Astrocyte (in vitro differentiated cells and primary cell): ENCODE measurements around the gene NOXO1. TPM values are rescaled to one million over a fixed set of nuclear protein-coding genes. Genes with fewer than 3 reads are reported as not detected.

ENCODE experiments used
- DNase-seq: peaks from one replicate; pipeline ENCODE4 v3.0.0-alpha.2; 2010; ENCODE audit warnings: low read depth
- FAIRE-seq: peaks from 2 replicates; lab custom pipeline; 2011; peaks lifted over from hg19 to GRCh38; lab: Jason Lieb, UNC
- H2AFZ ChIP-seq: 2 replicates; pipeline ENCODE4 v1.6.0; 2012; ENCODE audit warnings: low read depth, low read length, inconsistent platforms
- H3K27ac ChIP-seq: 2 replicates; pipeline ENCODE4 v1.5.1; 2011; ENCODE audit warnings: low read depth, low read length, inconsistent platforms
- H3K27me3 ChIP-seq: 2 replicates; pipeline ENCODE4 v1.6.0; 2011; ENCODE audit warnings: low read length, inconsistent platforms; ENCODE audit not compliant: insufficient read depth
- H3K36me3 ChIP-seq: 2 replicates; pipeline ENCODE4 v1.5.1; 2011; ENCODE audit warnings: low read length, inconsistent platforms; ENCODE audit not compliant: insufficient read depth
- H3K4me1 ChIP-seq: 2 replicates; pipeline ENCODE4 v1.5.1; 2011; ENCODE audit warnings: low read length, inconsistent platforms; ENCODE audit not compliant: insufficient read depth
- H3K4me2 ChIP-seq: 2 replicates; pipeline ENCODE4 v1.6.0; 2012; ENCODE audit warnings: low read length, inconsistent platforms
- H3K4me3 ChIP-seq: 2 replicates; pipeline ENCODE4 v1.5.1; 2011; ENCODE audit warnings: low read depth, mild to moderate bottlenecking, low read length, inconsistent platforms; ENCODE audit not compliant: insufficient read depth
- H3K79me2 ChIP-seq: 2 replicates; pipeline ENCODE4 v1.6.0; 2012; ENCODE audit warnings: mild to moderate bottlenecking, low read length, inconsistent platforms; ENCODE audit not compliant: insufficient read depth
- H3K9ac ChIP-seq: 2 replicates; pipeline ENCODE4 v1.6.0; 2012; ENCODE audit warnings: mild to moderate bottlenecking, low read length, inconsistent platforms
- H3K9me3 ChIP-seq: 2 replicates; pipeline ENCODE4 v1.5.1; 2012; ENCODE audit warnings: low read depth, mild to moderate bottlenecking, low read length, inconsistent platforms; ENCODE audit not compliant: insufficient read depth
- H4K20me1 ChIP-seq: 2 replicates; pipeline ENCODE4 v1.6.0; 2012; ENCODE audit warnings: low read length, inconsistent platforms; ENCODE audit not compliant: insufficient read depth
- H3K27ac Mint-ChIP-seq: one replicate; pipeline ENCODE4 v1.8.0; 2021; ENCODE audit warnings: mild to moderate bottlenecking, mixed read lengths; ENCODE audit not compliant: unreplicated experiment
- H3K27me3 Mint-ChIP-seq: one replicate; pipeline ENCODE4 v1.8.0; 2021; ENCODE audit warnings: low read depth, mixed read lengths; ENCODE audit not compliant: unreplicated experiment
- H3K36me3 Mint-ChIP-seq: one replicate; pipeline ENCODE4 v1.8.0; 2021; ENCODE audit warnings: low read depth, mixed read lengths; ENCODE audit not compliant: unreplicated experiment
- H3K4me1 Mint-ChIP-seq: one replicate; pipeline ENCODE4 v1.8.0; 2021; ENCODE audit warnings: low read depth, mixed read lengths; ENCODE audit not compliant: unreplicated experiment
- H3K4me3 Mint-ChIP-seq: one replicate; pipeline ENCODE4 v1.8.0; 2021; ENCODE audit warnings: mild to moderate bottlenecking, moderate library complexity, mixed read lengths; ENCODE audit not compliant: unreplicated experiment
- H3K9me3 Mint-ChIP-seq: one replicate; pipeline ENCODE4 v1.8.0; 2021; ENCODE audit warnings: mild to moderate bottlenecking, mixed read lengths; ENCODE audit not compliant: unreplicated experiment
- EZH2 ChIP-seq: IDR thresholded peaks from 2 replicates; pipeline ENCODE4 v1.6.1; 2012; ENCODE audit warnings: mild to moderate bottlenecking, low read length, inconsistent platforms; ENCODE audit not compliant: insufficient read depth
- total RNA-seq: library from RNA; stranded (reverse); gene quantifications from 2 replicates; pipeline ENCODE4 v1.2.1, GENCODE V29; 2021
- TF ChIP-seq, protein P1 (sequence below): IDR thresholded peaks from 2 replicates; pipeline ENCODE4 v1.5.1; 2011; ENCODE audit warnings: low read depth, mild to moderate bottlenecking, inconsistent platforms, low read length, moderate library complexity; ENCODE audit not compliant: insufficient read depth

Gene NOXO1
- total RNA-seq, 1 donor from 2014 or later: 0.89 TPM

DNA sequence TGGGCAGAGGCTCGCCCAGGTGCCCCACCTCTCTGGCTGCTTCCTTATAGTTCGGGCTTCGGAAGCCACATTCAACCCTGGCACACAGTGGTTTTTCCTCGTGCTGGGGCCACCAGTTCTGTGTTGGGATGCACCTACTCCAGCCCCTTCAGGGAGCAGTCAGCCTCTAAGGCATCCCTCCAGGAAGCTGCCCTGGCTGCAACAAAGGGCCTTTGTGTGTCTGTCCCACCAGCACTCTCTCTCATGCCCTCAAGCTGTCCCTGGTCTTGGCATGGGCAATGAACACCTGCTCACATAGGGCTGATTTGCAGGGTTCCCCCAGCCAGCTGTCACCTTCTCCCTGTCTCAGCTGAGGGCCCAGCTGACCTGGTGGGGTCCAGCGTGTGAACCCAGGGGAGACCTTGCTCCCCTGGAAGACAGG is 754 bp upstream of the NOXO1 start:
- Histone ChIP-seq H3K9me3 (no peaks in the 10 kb centered on the region), H3K4me1 (peaks cover 15% of the 10 kb centered on the region), H3K4me2 (no peak overlapping the region), H3K4me3 (no peak overlapping the region), H3K36me3 (peaks cover 5% of the 10 kb centered on the region), H3K79me2 (peaks cover 16% of the 10 kb centered on the region), H2AFZ (no peak overlapping the region), H4K20me1 (peaks cover 48% of the 10 kb centered on the region), H3K9ac (no peak overlapping the region), H3K27me3 (peaks cover 32% of the 10 kb centered on the region), H3K27ac (no peak overlapping the region)
- H3K4me3 Mint-ChIP-seq: no peak overlapping the region
- DNase-seq (no peak), FAIRE-seq (no peak)
- H3K27me3 Mint-ChIP-seq: peaks cover 19% of the 10 kb centered on the region
- peaks cover 3% of the 10 kb centered on the region for H3K36me3 Mint-ChIP-seq
- no peak for TF ChIP-seq EZH2
- TF ChIP-seq, protein P1, sequence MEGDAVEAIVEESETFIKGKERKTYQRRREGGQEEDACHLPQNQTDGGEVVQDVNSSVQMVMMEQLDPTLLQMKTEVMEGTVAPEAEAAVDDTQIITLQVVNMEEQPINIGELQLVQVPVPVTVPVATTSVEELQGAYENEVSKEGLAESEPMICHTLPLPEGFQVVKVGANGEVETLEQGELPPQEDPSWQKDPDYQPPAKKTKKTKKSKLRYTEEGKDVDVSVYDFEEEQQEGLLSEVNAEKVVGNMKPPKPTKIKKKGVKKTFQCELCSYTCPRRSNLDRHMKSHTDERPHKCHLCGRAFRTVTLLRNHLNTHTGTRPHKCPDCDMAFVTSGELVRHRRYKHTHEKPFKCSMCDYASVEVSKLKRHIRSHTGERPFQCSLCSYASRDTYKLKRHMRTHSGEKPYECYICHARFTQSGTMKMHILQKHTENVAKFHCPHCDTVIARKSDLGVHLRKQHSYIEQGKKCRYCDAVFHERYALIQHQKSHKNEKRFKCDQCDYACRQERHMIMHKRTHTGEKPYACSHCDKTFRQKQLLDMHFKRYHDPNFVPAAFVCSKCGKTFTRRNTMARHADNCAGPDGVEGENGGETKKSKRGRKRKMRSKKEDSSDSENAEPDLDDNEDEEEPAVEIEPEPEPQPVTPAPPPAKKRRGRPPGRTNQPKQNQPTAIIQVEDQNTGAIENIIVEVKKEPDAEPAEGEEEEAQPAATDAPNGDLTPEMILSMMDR: no peak
- no peaks in the 10 kb centered on the region for H3K9me3 Mint-ChIP-seq
- peaks cover 2% of the 10 kb centered on the region for H3K4me1 Mint-ChIP-seq
- H3K27ac Mint-ChIP-seq: no peak overlapping the region

DNA sequence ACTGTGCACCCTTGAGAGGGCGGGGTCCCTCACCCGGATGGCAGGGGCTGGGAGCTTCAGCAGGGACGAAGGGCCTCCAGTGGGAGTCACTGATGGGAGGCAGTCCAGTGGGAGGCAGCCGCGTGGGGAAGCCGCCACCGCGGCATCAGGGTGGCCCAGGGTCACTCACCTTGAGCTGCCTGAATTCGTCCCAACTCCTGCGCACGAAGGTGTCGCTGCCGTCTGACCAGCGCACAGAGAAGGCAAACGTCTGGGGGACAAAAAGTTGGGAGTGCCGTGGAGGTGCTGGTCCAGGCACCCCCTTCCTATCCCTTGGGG is 540 bp downstream of the NOXO1 start:
- Mint-ChIP-seq H3K27me3 (peaks cover 19% of the 10 kb centered on the region), H3K27ac (no peak overlapping the region), H3K4me3 (no peak overlapping the region), H3K9me3 (no peaks in the 10 kb centered on the region), H3K36me3 (peaks cover 1% of the 10 kb centered on the region), H3K4me1 (peaks cover 2% of the 10 kb centered on the region)
- Histone ChIP-seq H3K9me3 (no peaks in the 10 kb centered on the region), H3K4me3 (no peak overlapping the region), H2AFZ (no peak overlapping the region), H3K9ac (no peak overlapping the region), H3K36me3 (peaks cover 7% of the 10 kb centered on the region), H3K79me2 (peaks cover 10% of the 10 kb centered on the region), H4K20me1 (peaks cover 45% of the 10 kb centered on the region), H3K27ac (no peak overlapping the region), H3K4me2 (no peak overlapping the region), H3K27me3 (peaks cover 32% of the 10 kb centered on the region), H3K4me1 (peaks cover 15% of the 10 kb centered on the region)
- DNase-seq (no peak), FAIRE-seq (no peak)
- TF ChIP-seq, protein P1: no peak
- peak; percentile 9 for TF ChIP-seq EZH2

DNA sequence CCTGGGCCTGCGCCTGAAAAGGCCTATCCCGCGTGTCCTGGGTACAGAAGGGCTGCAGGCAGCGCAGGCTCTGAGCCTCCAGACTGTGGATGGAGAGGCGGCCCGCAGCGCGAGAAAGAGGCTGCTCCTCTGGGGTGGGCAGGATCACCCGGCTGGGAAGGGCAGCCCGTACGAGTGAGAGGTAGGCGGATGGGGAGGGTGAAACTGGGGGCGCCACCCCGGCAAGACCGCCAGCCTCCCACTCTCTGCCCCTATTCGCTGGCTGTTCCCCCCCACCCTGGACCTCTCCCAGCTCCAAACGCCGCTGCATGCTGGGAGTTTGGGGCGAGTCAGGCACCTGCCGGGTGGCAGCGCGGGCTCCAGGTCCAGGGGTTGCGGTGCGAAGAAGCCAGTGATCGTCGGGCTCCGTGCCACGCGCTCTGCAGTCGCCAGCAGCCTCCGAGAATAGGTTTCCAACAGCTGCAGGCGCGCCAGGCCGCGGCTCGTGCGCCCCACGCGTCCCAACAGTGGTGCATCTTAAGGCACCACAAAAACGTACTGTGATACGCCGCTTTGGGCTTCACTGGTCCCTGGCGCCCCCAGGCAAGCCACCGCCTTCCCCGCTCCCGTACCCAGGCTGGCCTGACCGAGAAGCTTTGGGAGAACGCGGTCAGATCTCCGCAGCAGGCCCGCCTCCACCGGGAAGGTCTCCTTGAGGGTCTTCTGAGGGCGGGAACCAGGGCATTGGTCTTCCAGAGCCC is 1.1 kb downstream of the NOXO1 start:
- no peak overlapping the region for H3K4me2 ChIP-seq

More for the DNA sequence above, 1.1 kb downstream of the NOXO1 start:
- FAIRE-seq (no peak), DNase-seq (no peak)
- H3K27ac ChIP-seq: no peak overlapping the region
- H3K4me1 Mint-ChIP-seq: peaks cover 2% of the 10 kb centered on the region
- peaks cover 5% of the 10 kb centered on the region for H3K79me2 ChIP-seq
- H3K36me3 ChIP-seq: peaks cover 7% of the 10 kb centered on the region
- peaks cover 11% of the 10 kb centered on the region for H3K4me1 ChIP-seq
- H3K27ac Mint-ChIP-seq: no peak overlapping the region
- no peaks in the 10 kb centered on the region for H3K9me3 Mint-ChIP-seq
- TF ChIP-seq, protein P1: no peak
- TF ChIP-seq EZH2: peak; percentile 57
- peaks cover 32% of the 10 kb centered on the region for H3K27me3 ChIP-seq
- peaks cover 41% of the 10 kb centered on the region for H4K20me1 ChIP-seq
- H3K27me3 Mint-ChIP-seq: peaks cover 19% of the 10 kb centered on the region
- H3K4me3 Mint-ChIP-seq: no peak overlapping the region
- H3K9me3 ChIP-seq: no peaks in the 10 kb centered on the region
- no peak overlapping the region for H3K4me3 ChIP-seq
- peaks cover 1% of the 10 kb centered on the region for H3K36me3 Mint-ChIP-seq
- no peak overlapping the region for H2AFZ ChIP-seq
- H3K9ac ChIP-seq: no peak overlapping the region
